Neuronal stem cell (in vitro differentiated cells): ENCODE measurements around the gene CDH23.
A peak's percentile ranks its signal among the peaks of the same experiment; 100 is the strongest.

Experiments used
- DNase-seq: peaks from one replicate; pipeline ENCODE4 v3.0.0-alpha.2; 2013; ENCODE audit warnings: low spot score
- H2AFZ ChIP-seq: one replicate; pipeline ENCODE4 v1.6.1; 2013; ENCODE audit warnings: mild to moderate bottlenecking, low read length, inconsistent platforms
- H2AK5ac ChIP-seq: 2 replicates; pipeline ENCODE4 v1.6.1; 2013; ENCODE audit warnings: low read depth, mild to moderate bottlenecking, inconsistent platforms, low read length, moderate library complexity, mixed read lengths
- H2BK120ac ChIP-seq: 2 replicates; pipeline ENCODE4 v1.6.1; 2013; ENCODE audit warnings: low read depth, mild to moderate bottlenecking, inconsistent platforms, low read length, moderate library complexity, mixed read lengths
- H2BK12ac ChIP-seq: one replicate; pipeline ENCODE4 v1.6.1; 2013; ENCODE audit warnings: low read length, inconsistent platforms
- H2BK15ac ChIP-seq: 2 replicates; pipeline ENCODE4 v1.6.1; 2013; ENCODE audit warnings: mild to moderate bottlenecking, low read length, inconsistent platforms, mixed read lengths
- H2BK5ac ChIP-seq: one replicate; pipeline ENCODE4 v1.6.1; 2013; ENCODE audit warnings: inconsistent platforms, mild to moderate bottlenecking, low read length, moderate library complexity
- H3K14ac ChIP-seq: one replicate; pipeline ENCODE4 v1.6.1; 2013; ENCODE audit warnings: low read length, inconsistent platforms
- H3K18ac ChIP-seq: 2 replicates; pipeline ENCODE4 v1.6.1; 2013; ENCODE audit warnings: low read length, inconsistent platforms
- H3K23ac ChIP-seq: 2 replicates; pipeline ENCODE4 v1.6.1; 2013; ENCODE audit warnings: low read depth, mild to moderate bottlenecking, mixed read lengths, low read length, inconsistent platforms; ENCODE audit not compliant: poor library complexity
- H3K27ac ChIP-seq: replicated peaks from 3 replicates; pipeline ENCODE4 v1.5.1; 2013; ENCODE audit warnings: low read length, inconsistent platforms
- H3K27me3 ChIP-seq, 3 experiments: 2 replicates each; pipeline ENCODE4 v1.6.1; 2013; ENCODE audit warnings: low read length in 3 of 3, mild to moderate bottlenecking in 2 of 3, inconsistent platforms in 1 of 3, low read depth in 1 of 3, mixed read lengths in 1 of 3, moderate library complexity in 1 of 3; ENCODE audit not compliant: control insufficient read depth in 3 of 3, insufficient read depth in 3 of 3
- H3K36me3 ChIP-seq, 2 donors: replicated peaks in 1 of 2; 2 replicates each; pipeline ENCODE4 v1.6.1; 2013; ENCODE audit warnings: low read length in 2 of 2; ENCODE audit not compliant: control insufficient read depth in 2 of 2, insufficient read depth in 2 of 2
- H3K4ac ChIP-seq: 2 replicates; pipeline ENCODE4 v1.6.1; 2013; ENCODE audit warnings: inconsistent platforms, mild to moderate bottlenecking, low read length, moderate library complexity
- H3K4me1 ChIP-seq, 2 donors: 1 replicate in 1 of 2; 2 replicates in 1 of 2; pipeline ENCODE4 v1.6.1; 2013; ENCODE audit warnings: low read length in 2 of 2, low read depth in 1 of 2; ENCODE audit not compliant: control insufficient read depth in 2 of 2, insufficient read depth in 1 of 2
- H3K4me2 ChIP-seq: one replicate; pipeline ENCODE4 v1.6.1; 2013; ENCODE audit warnings: mild to moderate bottlenecking, low read length, inconsistent platforms; ENCODE audit not compliant: insufficient read depth, poor library complexity, severe bottlenecking
- H3K4me3 ChIP-seq, 2 donors: 2 replicates each; pipeline ENCODE4 v1.5.1; 2013; ENCODE audit warnings: low read length in 2 of 2, mild to moderate bottlenecking in 2 of 2, inconsistent platforms in 1 of 2, moderate library complexity in 1 of 2
- H3K79me1 ChIP-seq: one replicate; pipeline ENCODE4 v1.6.1; 2013; ENCODE audit warnings: low read depth, mild to moderate bottlenecking, inconsistent platforms, low read length, moderate library complexity
- H3K9ac ChIP-seq: one replicate; pipeline ENCODE4 v1.6.1; 2013; ENCODE audit warnings: mild to moderate bottlenecking, low read depth, low read length, inconsistent platforms; ENCODE audit not compliant: poor library complexity
- H3K9me3 ChIP-seq, 2 donors: replicated peaks in 1 of 2; 2 replicates each; pipeline versions ENCODE3 to v1.6.1; 2013; ENCODE audit warnings: low read length in 2 of 2, mild to moderate bottlenecking in 2 of 2, inconsistent platforms in 1 of 2, low read depth in 1 of 2, mixed read lengths in 1 of 2, moderate library complexity in 1 of 2; ENCODE audit not compliant: control insufficient read depth in 2 of 2, insufficient read depth in 1 of 2
- H4K8ac ChIP-seq: one replicate; pipeline ENCODE4 v1.6.1; 2013; ENCODE audit warnings: low read depth, mild to moderate bottlenecking, inconsistent platforms, low read length, moderate library complexity
- H4K91ac ChIP-seq: one replicate; pipeline ENCODE4 v1.6.1; 2013; ENCODE audit warnings: low read length, low read depth, mild to moderate bottlenecking, inconsistent platforms; ENCODE audit not compliant: poor library complexity
- WGBS, 2 donors: extraction: QIAGEN DNeasy Blood & Tissue Kit; methylation state at CpG; one replicate each; pipeline ENCODE4 v1.1.7; 2013; ENCODE audit warnings: missing lambda C conversion rate in 2 of 2, mixed read lengths in 1 of 2; ENCODE audit not compliant: insufficient read length in 2 of 2, insufficient replicate concordance in 1 of 2; ENCODE audit errors: extremely low coverage in 2 of 2; 5-methylcytosine and 5-hydroxymethylcytosine counted together

CDH23 gene

DNA sequence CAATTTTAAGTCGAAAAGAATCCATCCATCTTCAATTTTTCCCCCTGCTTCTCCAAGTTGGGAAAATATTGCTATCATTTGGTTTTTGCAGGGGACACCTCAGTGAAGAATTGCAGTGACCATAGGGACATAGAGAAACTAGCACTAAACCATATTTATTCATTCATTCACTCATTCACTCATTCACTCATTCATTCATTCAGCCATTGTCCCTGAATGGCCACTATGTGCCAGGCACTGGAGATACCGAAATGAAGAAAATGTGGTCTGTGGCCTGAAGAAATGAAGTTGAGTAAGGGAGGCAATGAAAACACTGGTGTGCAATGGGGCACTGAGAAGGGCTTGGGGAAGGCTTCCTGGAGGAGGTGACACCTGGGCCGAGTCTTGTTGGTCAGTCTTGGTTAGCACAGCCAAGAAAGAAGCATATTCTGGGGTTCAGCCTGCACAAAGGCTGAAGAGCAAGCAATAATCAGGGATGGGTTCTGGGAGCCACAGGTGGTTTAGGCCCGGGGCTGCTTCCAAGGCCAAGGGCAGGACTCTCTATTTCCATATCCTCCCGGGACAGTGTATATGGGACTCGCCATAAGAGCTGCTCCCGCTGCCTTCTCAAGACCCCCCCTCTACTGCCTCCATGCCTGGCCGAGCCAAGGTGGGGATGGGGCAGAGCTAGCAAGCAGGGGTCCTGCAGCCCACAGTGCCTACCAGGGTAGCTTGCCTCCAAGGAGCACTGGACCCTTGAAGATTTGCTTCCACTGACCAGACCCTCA, 348.4 kb downstream of the CDH23 start:
- H3K4me2 ChIP-seq = no peak overlapping the region
- peak overlapping the region; percentile 20 for H2BK5ac ChIP-seq
- no peak overlapping the region for H3K4ac ChIP-seq
- H3K36me3 ChIP-seq = no peaks in the 10 kb centered on the region
- peak overlapping the region; percentile 34 for H2AK5ac ChIP-seq
- H3K9ac ChIP-seq = no peak overlapping the region
- H3K18ac ChIP-seq = no peak overlapping the region
- no peak overlapping the region for H4K91ac ChIP-seq
- no peak overlapping the region for H3K23ac ChIP-seq
- H2BK12ac ChIP-seq = no peak overlapping the region
- no peak overlapping the region for H3K14ac ChIP-seq
- no peak overlapping the region for H3K4me3 ChIP-seq
- no peak overlapping the region for H2AFZ ChIP-seq
- peaks cover 4 to 8% of the 10 kb centered on the region in 2 donors for H3K4me1 ChIP-seq
- no peaks in the 10 kb centered on the region for H3K27me3 ChIP-seq
- no peak overlapping the region for H2BK120ac ChIP-seq
- H3K9me3 ChIP-seq = no peaks in the 10 kb centered on the region
- H3K27ac ChIP-seq = no peak overlapping the region
- no peak for DNase-seq
- no CpG with 5 or more reads among the region's 8 CpGs for WGBS, 2 donors
- H4K8ac ChIP-seq = no peak overlapping the region
- peak overlapping the region; percentile 27 for H2BK15ac ChIP-seq
- H3K79me1 ChIP-seq = no peaks in the 10 kb centered on the region

DNA sequence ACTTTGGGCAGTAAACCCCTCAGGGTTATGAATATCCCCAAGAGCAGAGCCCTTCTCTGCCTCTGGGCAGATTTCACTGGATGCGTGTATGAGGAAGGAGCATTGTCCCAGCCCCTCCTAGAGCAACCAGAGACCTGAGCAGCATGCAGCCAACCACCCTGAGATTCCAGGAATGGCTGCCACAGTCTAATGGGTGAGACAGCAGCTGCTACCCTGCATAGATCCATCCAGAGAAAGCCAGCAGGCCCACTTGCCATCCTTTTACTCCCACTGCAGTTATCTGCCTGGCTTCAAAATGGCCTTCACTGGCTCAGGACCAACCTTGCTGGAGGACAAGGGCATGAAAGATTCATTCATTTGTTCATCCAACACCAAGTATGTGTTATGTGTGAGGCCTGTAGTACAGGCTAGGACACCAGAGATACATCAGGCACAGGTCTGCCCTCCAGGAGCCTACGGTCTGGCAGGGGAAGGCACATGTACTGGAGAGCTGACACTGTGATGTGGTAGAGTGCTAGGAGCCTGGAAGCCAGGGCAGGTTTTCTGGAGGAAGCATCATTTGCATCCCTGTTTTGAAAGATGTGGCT, 349.0 kb downstream of the CDH23 start:
- Histone ChIP-seq H2BK5ac (peak overlapping the region; percentile 20), H2AK5ac (no peak overlapping the region), H2BK12ac (no peak overlapping the region), H3K23ac (peak overlapping the region; percentile 52), H3K4me1 (peaks cover 4 to 8% of the 10 kb centered on the region in 2 donors), H2AFZ (no peak overlapping the region), H3K9ac (peak overlapping the region; percentile 17), H3K27me3 (no peaks in the 10 kb centered on the region), H3K9me3 (no peaks in the 10 kb centered on the region), H3K79me1 (no peaks in the 10 kb centered on the region), H3K14ac (no peak overlapping the region), H4K91ac (no peak overlapping the region), H2BK15ac (peak overlapping the region; percentile 27), H3K4me3 (no peak overlapping the region), H3K18ac (no peak overlapping the region), H3K4ac (no peak overlapping the region), H4K8ac (no peak overlapping the region), H2BK120ac (no peak overlapping the region), H3K4me2 (no peak overlapping the region), H3K27ac (no peak overlapping the region), H3K36me3 (no peaks in the 10 kb centered on the region)
- WGBS, 2 donors = no CpG with 5 or more reads among the region's 2 CpGs
- DNase-seq = no peak

DNA sequence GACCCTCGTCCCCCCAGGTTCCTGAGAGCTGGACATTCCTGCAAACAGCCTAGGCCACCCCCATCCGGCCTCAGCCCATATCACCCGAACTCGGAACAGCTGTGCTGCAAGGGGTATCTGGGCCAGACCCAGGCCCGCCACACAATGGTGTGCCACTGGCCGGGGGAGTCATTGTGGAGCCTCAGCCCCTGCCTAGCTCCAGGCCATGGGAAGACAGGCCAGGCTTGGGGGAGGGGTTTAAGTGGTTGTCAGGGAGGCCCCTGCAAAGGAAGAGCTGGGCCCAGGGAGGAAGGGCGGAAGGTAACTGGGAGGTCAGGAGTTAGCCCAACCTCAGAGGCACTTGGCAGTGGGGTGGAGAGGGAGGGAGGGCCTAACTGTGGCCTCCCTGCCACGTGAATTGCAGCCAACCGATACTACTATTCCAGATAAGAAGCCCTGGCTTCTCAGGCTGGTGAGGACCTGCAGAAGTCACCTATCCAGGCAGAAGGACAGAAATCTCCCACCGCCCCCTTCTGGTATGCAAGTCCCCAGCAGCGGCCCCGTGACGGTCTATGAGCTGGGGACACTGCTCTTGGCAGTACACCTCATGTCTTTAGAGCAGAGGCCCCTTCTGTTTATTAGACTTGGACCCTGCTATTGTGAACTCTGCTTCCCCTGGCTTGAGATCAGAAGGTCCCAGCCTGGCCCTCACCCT, 349.8 kb downstream of the CDH23 start:
- Histone ChIP-seq H2BK120ac (no peak overlapping the region), H3K18ac (peak overlapping the region; percentile 67), H2BK15ac (peak overlapping the region; percentile 30), H3K4me3 (no peak overlapping the region), H2BK12ac (no peak overlapping the region), H3K79me1 (no peaks in the 10 kb centered on the region), H3K27ac (no peak overlapping the region), H3K23ac (peak overlapping the region; percentile 62), H3K14ac (peak overlapping the region; percentile 11), H3K4me2 (no peak overlapping the region), H2AFZ (no peak overlapping the region), H4K91ac (no peak overlapping the region), H2BK5ac (peak overlapping the region; percentile 59), H4K8ac (no peak overlapping the region), H3K9me3 (no peaks in the 10 kb centered on the region), H3K4me1 (peaks cover 4 to 8% of the 10 kb centered on the region in 2 donors), H3K36me3 (no peaks in the 10 kb centered on the region), H3K9ac (peak overlapping the region; percentile 25), H3K4ac (no peak overlapping the region), H3K27me3 (no peaks in the 10 kb centered on the region), H2AK5ac (peak overlapping the region; percentile 42)
- no peak for DNase-seq
- no CpG with 5 or more reads among the region's 13 CpGs for WGBS, 2 donors

DNA sequence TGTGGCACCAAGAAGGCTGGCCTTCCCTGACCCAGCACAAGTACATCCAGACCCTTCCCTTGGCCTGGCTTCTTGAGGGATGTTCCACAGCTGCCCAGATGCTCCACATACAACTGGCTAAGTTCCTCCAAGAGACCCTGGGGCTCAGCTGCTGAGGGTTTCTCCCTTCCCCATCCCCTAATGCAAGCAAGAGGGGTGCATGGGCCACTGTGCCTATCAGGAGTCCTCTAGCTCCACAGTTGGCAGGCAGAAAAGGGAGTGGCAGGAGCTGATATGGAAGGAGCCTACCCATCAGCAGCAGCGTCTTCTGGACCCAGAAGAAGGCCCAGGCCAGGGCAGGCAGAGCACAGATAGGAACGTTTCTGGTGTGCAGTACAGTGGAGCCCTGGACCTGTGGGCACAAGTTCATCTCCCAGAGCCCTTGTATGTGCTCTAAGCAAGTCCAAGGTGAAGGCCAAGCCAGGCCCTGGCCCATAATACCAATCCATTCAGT, 350.4 kb downstream of the CDH23 start:
- DNase-seq = no peak
- H3K27ac ChIP-seq = no peak overlapping the region
- no CpG with 5 or more reads among the region's 2 CpGs for WGBS, 2 donors

More for the DNA sequence above, 350.4 kb downstream of the CDH23 start:
- Histone ChIP-seq H3K4me1 (peaks cover 4 to 8% of the 10 kb centered on the region in 2 donors), H3K4ac (no peak overlapping the region), H3K36me3 (no peaks in the 10 kb centered on the region), H2BK12ac (no peak overlapping the region), H3K4me2 (no peak overlapping the region), H2BK5ac (peak overlapping the region; percentile 59), H3K14ac (no peak overlapping the region), H2AK5ac (peak overlapping the region; percentile 42), H4K91ac (no peak overlapping the region), H2AFZ (no peak overlapping the region), H2BK120ac (no peak overlapping the region), H3K9me3 (no peaks in the 10 kb centered on the region), H3K9ac (peak overlapping the region; percentile 25), H3K18ac (peak overlapping the region; percentile 67), H3K27me3 (peaks cover 0 to 3% (median 0%) of the 10 kb centered on the region in 3 experiments), H4K8ac (no peak overlapping the region), H3K4me3 (no peak overlapping the region), H3K23ac (peak overlapping the region; percentile 62), H2BK15ac (no peak overlapping the region), H3K79me1 (no peaks in the 10 kb centered on the region)
